Stimulated activated CD4-positive, alpha-beta T cell treated with anti-CD3 and anti-CD28 coated beads, TNF-alpha, amount 100 ng/mL, for 4 hours (primary cell): ENCODE results near the gene TRDN.
"Not testable (repeated sequence)": the region's sequence is repeated elsewhere in the genome, so short reads cannot be mapped to it uniquely, and the experiment has no call there.

ENCODE experiments used
- DNase-seq, 3 experiments: peaks; one replicate each; pipeline ENCODE4 v3.0.0-alpha.2; 2020; ENCODE audit warnings: low read depth in 3 of 3

Gene TRDN

GRCh38 chr6:123632641-123633040 lies 4.1 kb downstream of the TRDN start:
- DNase-seq = no peak

DNA sequence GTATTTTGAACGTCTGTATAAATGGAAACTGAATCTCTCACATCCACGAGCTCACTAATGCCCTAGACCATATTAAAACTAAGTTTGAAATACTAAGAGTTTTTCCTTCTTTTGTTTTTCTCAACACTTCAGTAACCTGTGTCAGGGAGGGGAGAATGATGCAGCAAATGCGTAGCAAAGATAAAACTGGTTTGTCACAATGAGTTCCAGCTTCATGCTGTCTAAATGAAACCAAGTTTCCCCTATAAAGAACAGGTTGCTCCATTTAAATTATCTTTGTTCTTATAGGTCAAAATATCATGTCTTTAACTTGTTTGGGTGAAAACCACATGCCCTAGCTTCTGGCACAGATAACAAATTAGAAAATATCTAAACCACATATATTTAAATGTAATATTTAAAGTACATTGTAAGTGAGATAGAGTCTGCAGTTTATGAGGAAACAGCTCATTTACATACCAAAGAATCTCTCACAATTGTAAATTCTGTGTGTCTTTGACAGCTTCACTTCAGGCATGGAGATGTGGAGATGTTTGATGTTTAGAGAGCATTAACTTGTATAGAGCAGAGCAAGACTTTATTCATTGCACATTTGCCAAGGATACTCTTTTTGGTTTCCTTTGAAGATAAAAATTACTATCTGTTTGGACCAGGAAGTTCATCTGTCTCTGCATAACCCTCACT lies 7.3 kb downstream of the TRDN start:
- DNase-seq = no peak

GRCh38 chr6:123625696-123626095 lies 11.1 kb downstream of the TRDN start:
- DNase-seq = no peak

- no peak for DNase-seq
Observed at GRCh38 chr6:123622780-123623179, 14.0 kb downstream of the TRDN start.

DNA sequence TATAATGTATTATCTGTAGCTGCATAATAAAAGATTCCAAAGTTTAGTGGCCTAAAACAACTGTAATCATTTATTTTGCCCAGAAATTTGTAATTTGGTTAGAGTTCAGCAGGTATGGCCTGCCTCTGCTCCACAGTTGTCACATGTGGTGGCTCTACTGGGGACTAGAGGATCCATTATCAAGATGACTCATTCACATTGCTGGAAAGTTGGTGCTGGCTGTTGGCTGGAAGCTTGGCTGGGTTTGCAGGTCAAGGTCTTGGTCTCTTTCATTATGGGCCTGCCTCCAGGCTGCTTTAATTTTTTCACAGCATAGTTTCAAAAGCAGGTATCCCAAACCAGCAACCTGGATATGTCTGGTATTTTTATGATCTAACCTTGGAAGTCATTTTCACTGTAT lies 17.6 kb downstream of the TRDN start:
- DNase-seq = no peak

DNA sequence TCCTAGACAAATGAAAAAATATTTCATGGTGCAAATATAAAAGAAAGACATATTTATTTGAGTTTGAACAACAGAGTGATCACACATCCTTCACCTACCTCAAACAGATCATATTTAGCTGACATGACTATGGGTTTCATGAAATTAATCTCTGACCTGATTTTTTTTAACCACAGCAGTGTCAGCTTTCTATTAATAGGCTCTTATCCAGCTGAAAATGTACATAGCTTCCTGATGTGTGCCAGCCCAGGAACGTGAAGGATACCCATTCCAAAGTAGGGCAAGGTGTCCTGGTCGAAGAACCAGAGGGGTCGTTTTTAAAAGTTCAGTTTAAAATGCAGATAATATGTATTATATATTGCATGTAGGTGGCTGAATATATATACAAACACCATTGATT lies 19.8 kb downstream of the TRDN start:
- no peak for DNase-seq

GRCh38 chr6:123616016-123616415 lies 20.7 kb downstream of the TRDN start:
- DNase-seq = no peak

DNA sequence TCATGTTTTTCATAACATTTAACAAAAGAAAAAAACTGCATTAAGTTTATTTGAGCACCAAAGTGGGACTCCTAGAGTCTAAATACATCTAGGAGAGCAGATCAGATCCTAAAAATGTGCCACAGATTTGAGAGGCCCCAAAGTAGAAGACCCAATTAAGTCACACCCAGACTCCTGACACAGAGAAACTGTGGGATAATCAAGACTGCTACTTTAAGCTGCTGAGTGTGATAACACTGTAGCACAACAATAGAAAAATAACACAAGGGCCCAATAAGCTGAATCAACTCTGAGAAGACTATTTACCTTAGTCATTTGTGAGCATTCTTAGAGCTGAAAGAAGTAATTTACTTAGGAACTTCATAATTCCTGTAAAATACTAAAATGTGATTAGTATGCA lies 26.0 kb downstream of the TRDN start:
- DNase-seq = no peak

GRCh38 chr6:123604067-123604466 lies 32.7 kb downstream of the TRDN start:
- no peak for DNase-seq

DNA sequence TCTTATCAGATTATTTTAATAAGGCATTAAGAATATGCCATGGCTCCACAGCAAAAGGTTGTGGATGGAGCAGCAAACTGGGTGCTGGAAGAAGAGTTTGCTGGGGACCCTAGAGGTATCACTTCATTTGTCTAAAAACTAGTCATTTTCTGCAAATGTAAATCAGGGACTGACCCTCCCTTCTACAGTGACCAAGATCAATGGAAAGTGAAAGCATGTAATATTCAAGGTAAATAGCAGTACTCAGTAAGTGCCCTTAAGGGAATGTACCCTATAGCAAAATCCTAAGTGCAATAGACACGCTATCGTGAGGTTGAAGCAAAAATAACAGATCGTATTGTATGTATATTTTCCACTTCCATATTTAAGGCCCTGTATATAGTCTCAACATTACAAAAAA lies 38.7 kb downstream of the TRDN start:
- no peak for DNase-seq

- DNase-seq = no peak
Observed at GRCh38 chr6:123594776-123595175, 42.0 kb downstream of the TRDN start.

DNA sequence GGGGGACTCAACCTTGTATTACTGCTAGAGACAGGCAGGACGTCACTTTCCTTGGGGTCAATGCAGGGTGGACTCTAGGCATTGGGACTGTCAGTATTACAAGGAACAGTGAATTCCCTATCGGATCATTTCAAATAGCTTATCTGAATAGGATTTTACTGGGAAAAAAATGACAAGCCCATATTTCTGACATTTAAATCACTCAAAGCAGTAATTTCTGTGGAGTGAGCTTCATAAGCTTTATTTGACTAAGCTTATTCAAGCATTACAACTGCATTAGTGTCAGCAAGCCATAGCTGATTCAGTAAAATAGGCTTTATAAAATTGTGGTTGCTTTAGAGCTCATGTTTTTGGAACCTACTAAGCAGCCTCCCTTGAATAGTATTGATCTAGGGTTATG lies 44.3 kb downstream of the TRDN start:
- no peak for DNase-seq

DNA sequence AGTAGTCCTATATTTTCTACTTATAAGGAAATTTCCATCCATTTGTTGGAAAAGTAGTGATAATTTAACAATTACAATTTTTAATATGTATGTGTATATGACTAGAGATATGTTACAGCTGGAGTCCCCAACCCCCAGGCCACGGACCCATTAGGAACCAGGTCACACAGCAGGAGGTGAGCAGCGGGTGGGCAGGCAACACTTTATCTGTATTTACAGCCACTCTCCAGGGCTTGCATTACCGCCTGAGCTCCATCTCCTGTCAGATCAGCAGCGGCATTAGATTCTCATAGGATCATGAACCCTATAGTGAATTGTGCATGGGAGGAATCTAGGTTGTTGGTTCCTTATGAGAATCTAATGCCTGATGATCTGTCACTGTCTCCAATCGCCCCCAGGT lies 46.8 kb downstream of the TRDN start:
- DNase-seq = no peak

GRCh38 chr6:123589317-123589716 lies 47.4 kb downstream of the TRDN start:
- no peak for DNase-seq

- no peak for DNase-seq
Observed at GRCh38 chr6:123588546-123588895, 48.2 kb downstream of the TRDN start.

DNA sequence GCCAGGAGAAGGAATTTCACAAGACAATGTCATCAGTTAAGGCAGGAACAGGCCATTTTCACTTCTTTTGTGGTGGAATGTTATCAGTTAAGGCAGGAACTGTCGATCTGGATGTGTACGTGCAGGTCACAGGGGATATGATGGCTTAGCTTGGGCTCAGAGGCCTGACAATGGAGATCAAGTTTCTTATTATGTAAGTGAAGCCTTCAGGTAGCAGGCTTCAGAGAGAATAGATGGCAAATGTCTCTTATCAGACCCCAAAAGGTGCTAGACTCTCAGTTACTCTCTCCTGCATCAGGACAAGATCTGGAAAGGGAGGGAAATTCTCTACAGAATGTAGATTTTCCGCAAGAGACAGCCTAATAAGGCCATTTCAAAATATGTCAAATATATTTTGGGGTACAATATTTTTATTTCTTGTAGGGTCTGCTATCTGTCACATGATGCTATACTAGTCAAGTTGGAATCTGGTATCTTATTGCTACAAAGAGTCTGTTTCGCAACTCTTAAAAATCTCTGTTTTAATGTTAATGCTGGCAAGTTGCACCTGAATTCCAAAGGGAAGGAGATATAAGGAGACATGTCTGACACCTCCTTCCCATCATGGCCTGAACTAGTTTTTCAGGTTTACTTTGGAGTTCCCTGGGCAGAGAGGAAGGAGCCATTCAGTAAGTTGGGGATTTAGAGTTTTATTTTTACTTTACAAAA lies 48.8 kb downstream of the TRDN start:
- no peak for DNase-seq

DNA sequence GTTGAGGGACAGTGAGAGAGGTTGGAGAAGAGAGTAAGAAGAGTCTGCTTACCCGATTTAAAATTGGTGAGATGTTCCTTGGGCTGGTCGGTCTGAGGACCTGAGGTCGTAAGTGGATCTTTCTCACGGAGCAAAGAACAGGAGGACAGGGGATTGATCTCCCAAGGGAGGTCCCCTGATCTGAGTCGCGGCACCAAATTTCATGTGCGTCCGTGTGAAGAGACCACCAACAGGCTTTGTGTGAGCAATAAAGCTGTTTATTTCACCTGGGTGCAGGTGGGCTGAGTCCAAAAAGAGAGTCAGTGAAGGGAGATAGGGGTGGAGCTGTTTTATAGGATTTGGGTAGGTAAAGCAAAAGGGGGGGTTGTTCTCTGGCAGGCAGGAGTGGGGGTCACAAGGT lies 49.3 kb downstream of the TRDN start:
- DNase-seq = not testable (repeated sequence)

DNA sequence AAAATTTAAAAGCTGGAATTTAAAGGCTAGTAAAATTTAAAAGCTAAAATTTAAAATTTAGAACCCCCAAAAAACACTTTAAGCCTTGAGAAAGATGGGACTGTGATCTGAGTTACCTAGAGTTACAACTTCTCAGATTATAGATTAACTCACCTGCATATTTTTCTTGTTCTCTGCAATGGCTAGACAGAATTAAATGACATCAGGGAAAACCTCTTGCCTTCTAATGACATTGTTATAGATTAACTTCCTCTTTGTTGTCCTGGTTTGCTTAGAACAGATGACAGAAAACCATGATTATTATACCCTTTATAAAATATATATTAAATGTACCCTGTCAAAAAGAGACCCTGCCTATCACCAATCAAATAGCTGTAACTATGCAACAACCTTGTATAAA lies 56.4 kb downstream of the TRDN start:
- DNase-seq = no peak

- DNase-seq = no peak
Observed at GRCh38 chr6:123575188-123575587, 61.6 kb downstream of the TRDN start.

DNA sequence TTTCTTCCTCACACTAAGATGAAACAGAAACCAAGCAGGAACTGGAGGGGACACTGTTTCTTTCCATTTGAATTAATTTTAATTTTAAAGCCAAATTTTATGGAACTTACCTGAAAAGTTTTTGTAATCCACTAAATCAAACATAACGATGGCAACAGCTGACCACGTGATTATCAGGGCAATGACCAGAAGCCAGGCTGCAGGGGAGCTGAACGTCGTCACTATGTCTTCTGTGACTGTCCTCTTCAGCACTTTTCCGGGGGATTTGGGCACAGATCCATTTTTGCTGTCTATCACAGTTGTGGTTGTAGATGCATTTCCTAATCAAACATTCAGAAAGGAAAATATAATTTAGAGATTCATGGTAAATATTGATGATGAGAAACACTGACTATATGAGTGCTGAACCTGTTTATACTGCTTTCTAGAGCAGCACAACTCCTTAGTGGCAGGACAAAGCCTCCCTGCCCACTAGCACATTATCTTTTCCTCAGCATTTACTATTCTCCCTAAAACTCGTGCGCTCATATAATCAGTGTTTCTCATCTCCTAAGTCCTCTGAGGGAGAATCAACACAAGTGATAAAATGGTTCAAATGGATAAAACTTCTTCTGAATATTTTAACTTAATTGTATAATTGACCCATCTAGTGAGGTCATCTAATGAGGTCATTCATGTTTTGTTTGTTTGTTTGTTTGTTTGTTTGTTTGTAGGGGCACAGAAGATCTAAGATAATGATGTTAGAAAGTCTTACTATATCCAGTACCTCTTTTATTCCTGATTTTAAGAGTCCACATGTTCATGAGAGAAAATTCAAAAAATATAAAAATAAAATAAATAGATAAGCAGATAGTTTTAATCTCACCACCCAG lies 65.7 kb downstream of the TRDN start:
- DNase-seq = no peak

DNA sequence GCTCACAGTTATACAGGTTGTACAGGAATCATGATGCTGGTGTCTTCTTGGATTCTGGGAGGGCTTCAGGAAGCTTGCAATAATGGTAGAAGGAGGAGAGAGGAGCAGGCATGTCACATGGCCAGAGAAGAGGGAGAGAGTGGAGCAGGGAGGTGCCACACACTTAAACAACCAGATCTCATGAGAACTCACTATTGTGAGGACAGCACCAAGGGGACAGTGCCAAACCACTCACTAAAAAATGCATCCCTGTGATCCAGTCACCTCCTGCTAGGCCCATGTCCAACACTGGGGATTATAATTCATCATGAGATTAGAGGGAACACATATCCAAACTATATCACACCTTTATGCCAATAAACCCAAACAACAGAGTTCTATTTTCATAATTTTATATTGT lies 67.2 kb downstream of the TRDN start:
- no peak for DNase-seq

DNA sequence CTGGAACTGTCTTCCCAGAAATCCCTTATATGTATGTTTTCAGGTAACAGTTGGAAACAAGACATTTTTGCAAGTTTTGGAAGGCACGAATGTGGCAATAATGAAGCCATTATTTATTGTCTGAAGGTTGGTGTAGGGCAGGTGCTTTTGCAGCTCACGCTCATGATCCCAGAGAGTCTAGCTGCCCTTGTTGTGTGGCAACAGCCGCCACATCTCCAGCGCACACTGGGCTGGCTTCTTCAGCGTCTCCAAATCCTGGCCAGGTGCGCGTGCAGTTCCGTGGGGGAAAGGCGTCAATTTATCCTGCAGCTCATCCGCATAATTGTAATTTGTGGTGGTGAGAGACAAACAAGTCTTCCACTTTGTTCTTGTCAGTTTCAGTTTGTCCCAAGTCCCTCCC lies 71.2 kb downstream of the TRDN start:
- DNase-seq = no peak

DNA sequence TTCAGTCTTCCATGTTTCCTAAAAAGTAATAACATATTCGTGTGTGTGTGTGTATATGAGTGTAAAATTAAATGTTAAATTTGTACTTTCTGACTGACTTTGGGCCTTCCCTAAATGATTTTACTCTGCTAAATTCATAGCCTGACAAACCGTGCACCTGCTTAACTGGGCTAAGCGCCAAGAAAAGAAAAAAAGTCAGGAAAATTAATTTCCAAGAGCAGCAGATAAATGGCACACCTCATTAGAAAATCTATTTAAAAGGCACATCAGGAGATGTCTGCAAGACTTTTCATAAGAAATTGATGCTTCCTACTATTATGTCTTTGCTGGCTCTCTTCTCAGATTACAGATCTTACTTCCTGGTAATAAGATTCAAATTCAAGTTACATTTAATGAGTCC lies 72.4 kb downstream of the TRDN start:
- no peak for DNase-seq
